AG04450 (cell line): Measurements from ENCODE around the gene MAML3. TPM values are rescaled to one million over a fixed set of nuclear protein-coding genes. Genes with fewer than 3 reads are reported as not detected.

Source experiments
- CTCF ChIA-PET: fragments of 300-600, 350-600 bp; formaldehyde crosslinking; extraction: SDS; loops from one replicate; lab custom pipeline; 2022; ENCODE audit warnings: antibody characterized with exemption, inconsistent platforms; lab: Charles Lee
- POLR2A ChIA-PET: fragments of 350-600 bp; formaldehyde crosslinking; extraction: SDS; loops from one replicate; lab custom pipeline; 2021; ENCODE audit warnings: antibody characterized with exemption, inconsistent platforms; lab: Yijun Ruan, JAX
- DNase-seq: peaks from one replicate; pipeline ENCODE4 v3.0.0-alpha.2; 2011; ENCODE audit warnings: low read depth, low spot score
- H3K27ac ChIP-seq: one replicate; pipeline ENCODE4 v1.5.1; 2012; ENCODE audit warnings: low read depth, low read length, control low read depth
- H3K27me3 ChIP-seq: one replicate; pipeline ENCODE4 v1.6.0; 2012; ENCODE audit warnings: low read length; ENCODE audit not compliant: control insufficient read depth, insufficient read depth
- H3K4me3 ChIP-seq: 2 replicates; pipeline ENCODE4 v1.5.1; 2011; ENCODE audit warnings: mild to moderate bottlenecking, low read depth, low read length, control low read depth
- H3K9me3 ChIP-seq: 2 replicates; pipeline ENCODE4 v1.5.1; 2012; ENCODE audit warnings: low read length; ENCODE audit not compliant: control insufficient read depth, insufficient read depth
- CTCF ChIP-seq: IDR thresholded peaks from 2 replicates; pipeline ENCODE4 v1.5.1; 2011; ENCODE audit warnings: low read depth, low read length, control low read depth, inconsistent platforms
- polyA plus RNA-seq: library from polyadenylated mRNA; depleted of rRNA; stranded (reverse); fragments of >200 nt; gene quantifications from 2 replicates; pipeline ENCODE4 v1.2.3, GENCODE V29; 2011

MAML3 gene
- polyA plus RNA-seq, 1 experiment, result 4.1 TPM

- Histone ChIP-seq H3K27me3 (no peaks in the 10 kb centered on the region), H3K9me3 (no peaks in the 10 kb centered on the region), H3K27ac (no peak overlapping the region), H3K4me3 (no peak overlapping the region)
- DNase-seq, result no peak
- POLR2A ChIA-PET, result no interaction called here
- no peak for TF ChIP-seq CTCF
- CTCF ChIA-PET, result interaction anchor here (0.8 kb wide), 1 partner anchor 16 kb away, joined by 3 read pairs; no protein-coding TSS in a partner anchor
These were observed 68.1 kb downstream of the MAML3 start for GRCh38 chr4:140085881-140086280.

GRCh38 chr4:140085062-140085622 lies 68.8 kb downstream of the MAML3 start:
- POLR2A ChIA-PET, result no interaction called here
- no peak for DNase-seq
- Histone ChIP-seq H3K27ac (no peak overlapping the region), H3K4me3 (no peak overlapping the region), H3K9me3 (no peaks in the 10 kb centered on the region), H3K27me3 (no peaks in the 10 kb centered on the region)
- TF ChIP-seq CTCF, result no peak
- CTCF ChIA-PET, result no interaction called here

GRCh38 chr4:140084385-140084784 lies 69.6 kb downstream of the MAML3 start:
- no peak for TF ChIP-seq CTCF
- DNase-seq, result no peak
- ChIA-PET POLR2A (no interaction called here), CTCF (no interaction called here)
- Histone ChIP-seq H3K27me3 (no peaks in the 10 kb centered on the region), H3K4me3 (no peak overlapping the region), H3K27ac (no peak overlapping the region), H3K9me3 (no peaks in the 10 kb centered on the region)

GRCh38 chr4:140082391-140082755 lies 71.6 kb downstream of the MAML3 start:
- ChIA-PET CTCF (interaction anchor here (0.6 to 1.3 kb wide), 3 partner anchors 9 to 15 kb away, joined by 3 to 6 read pairs (median 3); no protein-coding TSS in a partner anchor), POLR2A (interaction anchor here (0.5 kb wide), 1 partner anchor 675 kb away, joined by 10 read pairs; no protein-coding TSS in a partner anchor)
- H3K27me3 ChIP-seq, result no peaks in the 10 kb centered on the region
- H3K9me3 ChIP-seq, result no peaks in the 10 kb centered on the region
- no peak overlapping the region; the same call in 1 of the 2 replicates for H3K4me3 ChIP-seq
- TF ChIP-seq CTCF, result no peak
- DNase-seq, result no peak
- peak overlapping the region; percentile 48 for H3K27ac ChIP-seq

GRCh38 chr4:140081641-140082390 lies 72.2 kb downstream of the MAML3 start:
- POLR2A ChIA-PET, result interaction anchor here (0.7 kb wide), 1 partner anchor 347 kb away, joined by 3 read pairs; no protein-coding TSS in a partner anchor
- CTCF ChIA-PET, result interaction anchor here (1.3 kb wide), 1 partner anchor 16 kb away, joined by 6 read pairs; no protein-coding TSS in a partner anchor

More at GRCh38 chr4:140081641-140082390, 72.2 kb downstream of the MAML3 start:
- DNase-seq, result no peak
- Histone ChIP-seq H3K27me3 (no peaks in the 10 kb centered on the region), H3K4me3 (no peak overlapping the region), H3K27ac (peak overlapping the region; percentile 48), H3K9me3 (no peaks in the 10 kb centered on the region)
- no peak for TF ChIP-seq CTCF
